Neural progenitor cell (in vitro differentiated cells): ENCODE measurements around the gene RALGAPA2. TPM values are rescaled to one million over a fixed set of nuclear protein-coding genes. Genes with fewer than 3 reads are reported as not detected.

Experiments
- DNase-seq: peaks from one replicate; pipeline ENCODE4 v3.0.0-alpha.2; 2016; ENCODE audit warnings: low spot score
- H2AFZ ChIP-seq: fragments of 200-600 bp; sonication (generic); replicated peaks from 2 replicates; pipeline ENCODE4 v1.6.1; 2016; ENCODE audit warnings: antibody characterized with exemption
- H3F3A ChIP-seq: fragments of 200-600 bp; sonication (generic); 2 replicates; pipeline ENCODE4 v1.6.1; 2016; ENCODE audit warnings: antibody characterized with exemption, low read depth
- H3K27ac ChIP-seq: fragments of 200-600 bp; sonication (generic); 2 replicates; pipeline ENCODE4 v1.5.1; 2016; ENCODE audit warnings: mild to moderate bottlenecking
- H3K27me3 ChIP-seq: fragments of 200-600 bp; sonication (generic); 2 replicates; pipeline ENCODE4 v1.6.1; 2016; ENCODE audit warnings: mild to moderate bottlenecking, moderate library complexity
- H3K36me3 ChIP-seq: fragments of 200-600 bp; sonication (generic); 2 replicates; pipeline ENCODE4 v1.5.1; 2016
- H3K4me1 ChIP-seq: fragments of 200-600 bp; sonication (generic); 2 replicates; pipeline ENCODE4 v1.6.1; 2016; ENCODE audit warnings: mixed run types
- H3K4me2 ChIP-seq: fragments of 200-600 bp; sonication (generic); 2 replicates; pipeline ENCODE4 v1.6.1; 2016
- H3K4me3 ChIP-seq: fragments of 200-600 bp; sonication (generic); 2 replicates; pipeline ENCODE4 v1.5.1; 2016
- H3K79me2 ChIP-seq: fragments of 200-600 bp; sonication (generic); 2 replicates; pipeline ENCODE4 v1.6.1; 2016; ENCODE audit warnings: low read depth
- H3K9ac ChIP-seq: fragments of 200-600 bp; sonication (generic); 2 replicates; pipeline ENCODE4 v1.6.1; 2016
- H3K9me3 ChIP-seq: fragments of 200-600 bp; sonication (generic); 2 replicates; pipeline ENCODE4 v1.5.1; 2016; ENCODE audit warnings: low read depth
- H4K20me1 ChIP-seq: fragments of 200-600 bp; sonication (generic); 2 replicates; pipeline ENCODE4 v1.6.1; 2016; ENCODE audit warnings: low read depth
- H3K27ac Mint-ChIP-seq: 3 replicates; pipeline ENCODE4 v1.8.0; 2021; ENCODE audit warnings: mixed read lengths
- H3K27me3 Mint-ChIP-seq: 2 replicates; pipeline ENCODE4 v1.8.0; 2022; ENCODE audit warnings: low read depth, mild to moderate bottlenecking, inconsistent platforms, moderate library complexity, mixed read lengths; ENCODE audit not compliant: insufficient read depth
- H3K36me3 Mint-ChIP-seq: 3 replicates; pipeline ENCODE4 v1.8.0; 2021; ENCODE audit warnings: mixed read lengths
- H3K4me1 Mint-ChIP-seq: 3 replicates; pipeline ENCODE4 v1.8.0; 2021; ENCODE audit warnings: mixed read lengths
- H3K4me3 Mint-ChIP-seq: 3 replicates; pipeline ENCODE4 v1.8.0; 2021; ENCODE audit warnings: mild to moderate bottlenecking, moderate library complexity, mixed read lengths
- H3K9me3 Mint-ChIP-seq: 3 replicates; pipeline ENCODE4 v1.8.0; 2020; ENCODE audit warnings: mixed read lengths
- EZH2 ChIP-seq: fragments of 200-600 bp; sonication (generic); IDR thresholded peaks from 2 replicates; pipeline ENCODE4 v1.6.1; 2017; ENCODE audit warnings: antibody characterized with exemption, mild to moderate bottlenecking, moderate library complexity
- EZH2phosphoT487 ChIP-seq: fragments of 200-600 bp; sonication (generic); IDR thresholded peaks from 2 replicates; pipeline ENCODE4 v1.6.1; 2017; ENCODE audit warnings: antibody characterized with exemption
- total RNA-seq: library from RNA; depleted of rRNA; stranded (reverse); fragments of >200 nt; gene quantifications from 2 replicates; pipeline ENCODE4 v1.2.3, GENCODE V29; 2015; ENCODE audit warnings: low replicate concordance
- TF ChIP-seq, protein P1 (sequence below): fragments of 200-600 bp; sonication (generic); IDR thresholded peaks from 2 replicates; pipeline ENCODE4 v1.5.1; 2017; ENCODE audit warnings: antibody characterized with exemption, mild to moderate bottlenecking

RALGAPA2 gene
- total RNA-seq, 1 donor from 2014 or later: 25.9 TPM

DNA sequence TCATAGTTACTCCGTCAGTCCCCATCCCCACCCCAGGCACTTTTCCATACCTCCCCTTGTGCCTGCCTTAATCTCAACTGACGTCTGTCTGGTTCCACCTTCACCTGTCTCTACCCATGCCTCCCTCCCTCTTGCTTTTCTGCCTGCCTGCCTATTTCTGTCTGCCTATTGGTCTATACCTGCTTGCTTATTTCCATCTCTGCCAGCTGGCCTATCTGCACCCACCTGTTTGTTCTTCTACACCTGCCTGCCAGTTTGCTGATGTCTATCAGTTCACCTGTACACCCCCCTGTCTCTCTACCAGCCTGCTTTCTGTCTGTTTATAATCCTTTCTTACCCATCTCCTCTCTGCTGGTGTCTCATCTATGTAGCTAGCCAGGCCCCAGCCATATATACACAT lies 87.5 kb downstream of the RALGAPA2 start:
- Histone ChIP-seq H3F3A (no peaks in the 10 kb centered on the region), H2AFZ (no peak overlapping the region), H3K79me2 (no peaks in the 10 kb centered on the region), H3K4me2 (no peak overlapping the region), H4K20me1 (no peaks in the 10 kb centered on the region), H3K4me3 (no peak overlapping the region), H3K9me3 (no peaks in the 10 kb centered on the region), H3K36me3 (no peaks in the 10 kb centered on the region), H3K27ac (no peak overlapping the region), H3K27me3 (no peaks in the 10 kb centered on the region), H3K4me1 (no peaks in the 10 kb centered on the region), H3K9ac (no peak overlapping the region)
- H3K27me3 Mint-ChIP-seq: no peaks in the 10 kb centered on the region
- TF ChIP-seq, protein P1, sequence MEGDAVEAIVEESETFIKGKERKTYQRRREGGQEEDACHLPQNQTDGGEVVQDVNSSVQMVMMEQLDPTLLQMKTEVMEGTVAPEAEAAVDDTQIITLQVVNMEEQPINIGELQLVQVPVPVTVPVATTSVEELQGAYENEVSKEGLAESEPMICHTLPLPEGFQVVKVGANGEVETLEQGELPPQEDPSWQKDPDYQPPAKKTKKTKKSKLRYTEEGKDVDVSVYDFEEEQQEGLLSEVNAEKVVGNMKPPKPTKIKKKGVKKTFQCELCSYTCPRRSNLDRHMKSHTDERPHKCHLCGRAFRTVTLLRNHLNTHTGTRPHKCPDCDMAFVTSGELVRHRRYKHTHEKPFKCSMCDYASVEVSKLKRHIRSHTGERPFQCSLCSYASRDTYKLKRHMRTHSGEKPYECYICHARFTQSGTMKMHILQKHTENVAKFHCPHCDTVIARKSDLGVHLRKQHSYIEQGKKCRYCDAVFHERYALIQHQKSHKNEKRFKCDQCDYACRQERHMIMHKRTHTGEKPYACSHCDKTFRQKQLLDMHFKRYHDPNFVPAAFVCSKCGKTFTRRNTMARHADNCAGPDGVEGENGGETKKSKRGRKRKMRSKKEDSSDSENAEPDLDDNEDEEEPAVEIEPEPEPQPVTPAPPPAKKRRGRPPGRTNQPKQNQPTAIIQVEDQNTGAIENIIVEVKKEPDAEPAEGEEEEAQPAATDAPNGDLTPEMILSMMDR: no peak
- no peak for TF ChIP-seq EZH2phosphoT487
- no peak for TF ChIP-seq EZH2
- no peaks in the 10 kb centered on the region for H3K9me3 Mint-ChIP-seq
- H3K36me3 Mint-ChIP-seq: peaks cover 9% of the 10 kb centered on the region
- no peak overlapping the region for H3K27ac Mint-ChIP-seq
- no peak overlapping the region for H3K4me3 Mint-ChIP-seq
- no peak for DNase-seq
- no peaks in the 10 kb centered on the region for H3K4me1 Mint-ChIP-seq

DNA sequence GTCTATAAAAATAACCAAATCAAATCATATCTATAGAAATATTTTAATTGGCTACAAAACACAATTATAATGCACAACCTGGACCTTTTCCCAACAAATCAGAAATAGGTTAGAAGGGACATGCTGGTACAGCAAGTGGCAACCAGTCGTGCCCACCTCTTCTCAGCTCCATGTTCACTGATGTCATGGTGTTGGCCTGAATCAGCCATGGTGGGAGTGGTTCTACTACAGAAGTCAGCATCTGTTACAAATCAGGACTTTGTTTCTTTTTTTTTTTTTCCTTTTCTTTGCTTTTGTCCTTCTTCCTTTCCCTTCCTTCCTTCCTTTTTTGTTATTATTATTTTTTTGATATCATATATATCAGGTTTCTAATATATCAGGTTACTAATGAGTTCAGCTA lies 91.2 kb downstream of the RALGAPA2 start:
- Mint-ChIP-seq H3K27ac (no peak overlapping the region), H3K36me3 (no peaks in the 10 kb centered on the region), H3K4me3 (no peak overlapping the region), H3K4me1 (no peaks in the 10 kb centered on the region), H3K27me3 (no peaks in the 10 kb centered on the region), H3K9me3 (no peaks in the 10 kb centered on the region)
- no peaks in the 10 kb centered on the region for H3K36me3 ChIP-seq
- TF ChIP-seq EZH2phosphoT487 (no peak), EZH2 (no peak)
- TF ChIP-seq, protein P1: no peak
- H3K27me3 ChIP-seq: no peaks in the 10 kb centered on the region
- H3F3A ChIP-seq: no peaks in the 10 kb centered on the region
- H3K4me3 ChIP-seq: no peak overlapping the region
- DNase-seq: no peak
- no peak overlapping the region for H3K9ac ChIP-seq
- H3K27ac ChIP-seq: no peak overlapping the region
- no peaks in the 10 kb centered on the region for H3K79me2 ChIP-seq
- H3K4me2 ChIP-seq: no peak overlapping the region
- H3K9me3 ChIP-seq: no peaks in the 10 kb centered on the region
- no peaks in the 10 kb centered on the region for H3K4me1 ChIP-seq
- no peaks in the 10 kb centered on the region for H4K20me1 ChIP-seq
- H2AFZ ChIP-seq: no peak overlapping the region

DNA sequence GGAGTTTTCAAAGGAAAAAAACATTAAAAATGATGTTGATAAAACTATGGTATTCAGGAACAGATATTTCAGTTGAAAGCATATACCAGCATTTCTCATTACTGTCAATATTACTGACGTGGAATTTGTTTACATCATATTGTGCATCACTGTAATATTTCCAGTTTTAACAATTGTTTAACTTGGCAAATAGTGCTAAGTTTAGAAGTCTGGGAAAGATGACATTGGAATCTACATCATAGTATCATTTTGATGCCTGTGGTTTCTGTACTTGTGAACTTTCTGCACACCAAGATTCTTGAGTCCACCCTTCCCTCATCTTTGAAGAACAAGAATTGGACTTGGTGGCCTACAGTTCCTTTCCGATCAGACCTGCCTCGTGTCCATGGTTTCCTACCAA lies 98.1 kb downstream of the RALGAPA2 start:
- no peak overlapping the region for H3K4me2 ChIP-seq
- H4K20me1 ChIP-seq: no peaks in the 10 kb centered on the region
- no peaks in the 10 kb centered on the region for H3F3A ChIP-seq
- TF ChIP-seq EZH2: no peak
- TF ChIP-seq EZH2phosphoT487: no peak
- TF ChIP-seq, protein P1: no peak
- H3K4me1 Mint-ChIP-seq: no peaks in the 10 kb centered on the region
- H3K79me2 ChIP-seq: no peaks in the 10 kb centered on the region
- no peak for DNase-seq
- H3K27me3 Mint-ChIP-seq: no peaks in the 10 kb centered on the region
- no peak overlapping the region for H3K27ac Mint-ChIP-seq
- H3K9me3 ChIP-seq: no peaks in the 10 kb centered on the region
- H2AFZ ChIP-seq: no peak overlapping the region
- no peak overlapping the region for H3K9ac ChIP-seq
- no peak overlapping the region for H3K4me3 ChIP-seq
- H3K27ac ChIP-seq: no peak overlapping the region
- H3K27me3 ChIP-seq: no peaks in the 10 kb centered on the region
- peaks cover 11% of the 10 kb centered on the region for H3K36me3 Mint-ChIP-seq
- H3K4me1 ChIP-seq: no peaks in the 10 kb centered on the region
- H3K36me3 ChIP-seq: no peaks in the 10 kb centered on the region
- no peaks in the 10 kb centered on the region for H3K9me3 Mint-ChIP-seq
- H3K4me3 Mint-ChIP-seq: no peak overlapping the region

DNA sequence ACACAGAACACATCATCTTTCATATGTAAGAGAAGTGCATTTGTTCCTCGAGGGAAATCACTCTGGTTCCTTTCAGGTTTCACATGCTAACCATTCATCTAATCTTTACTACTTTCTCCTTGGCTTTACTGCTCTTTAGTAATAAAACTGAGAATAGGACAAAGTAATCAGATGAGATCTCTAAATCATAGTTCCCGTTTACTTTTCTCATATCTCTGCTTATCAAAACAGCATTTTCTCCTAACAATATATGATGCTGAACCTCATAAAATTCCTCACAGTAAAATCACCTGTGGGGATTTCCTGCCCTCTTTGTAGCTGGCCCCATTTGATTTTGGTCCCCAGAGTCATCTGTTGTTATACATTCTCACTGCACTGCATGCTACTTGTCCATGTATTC lies 100.2 kb downstream of the RALGAPA2 start:
- Mint-ChIP-seq H3K36me3 (peaks cover 13% of the 10 kb centered on the region), H3K4me3 (no peak overlapping the region), H3K27me3 (no peaks in the 10 kb centered on the region), H3K4me1 (no peaks in the 10 kb centered on the region), H3K27ac (no peak overlapping the region), H3K9me3 (no peaks in the 10 kb centered on the region)
- H3K27me3 ChIP-seq: no peaks in the 10 kb centered on the region
- no peak overlapping the region for H2AFZ ChIP-seq
- H3K4me3 ChIP-seq: no peak overlapping the region
- no peak overlapping the region for H3K27ac ChIP-seq
- DNase-seq: no peak
- no peaks in the 10 kb centered on the region for H3K79me2 ChIP-seq
- no peaks in the 10 kb centered on the region for H3F3A ChIP-seq
- no peak overlapping the region for H3K4me2 ChIP-seq
- H3K36me3 ChIP-seq: no peaks in the 10 kb centered on the region
- no peaks in the 10 kb centered on the region for H3K4me1 ChIP-seq
- H4K20me1 ChIP-seq: no peaks in the 10 kb centered on the region
- no peak overlapping the region for H3K9ac ChIP-seq
- TF ChIP-seq, protein P1: no peak
- no peak for TF ChIP-seq EZH2
- no peak for TF ChIP-seq EZH2phosphoT487
- no peaks in the 10 kb centered on the region for H3K9me3 ChIP-seq
